Hepatocyte (in vitro differentiated cells): ENCODE results near the gene KMT5B. TPM values are rescaled to one million over a fixed set of nuclear protein-coding genes. Genes with fewer than 3 reads are reported as not detected.

Experiments
- DNase-seq: peaks from one replicate; pipeline ENCODE4 v3.0.0-alpha.2; 2016; ENCODE audit warnings: low spot score
- H2AFZ ChIP-seq: fragments of 200-600 bp; sonication (generic); 2 replicates; pipeline ENCODE4 v1.6.0; 2016; ENCODE audit warnings: antibody characterized with exemption, mild to moderate bottlenecking
- H3K27ac ChIP-seq: fragments of 200-600 bp; sonication (generic); 2 replicates; pipeline ENCODE4 v1.5.1; 2016; ENCODE audit warnings: mild to moderate bottlenecking
- H3K27me3 ChIP-seq: fragments of 200-600 bp; sonication (generic); 2 replicates; pipeline ENCODE4 v1.6.1; 2016
- H3K36me3 ChIP-seq: fragments of 200-600 bp; sonication (generic); replicated peaks from 2 replicates; pipeline ENCODE4 v1.5.1; 2016; ENCODE audit warnings: low read depth; ENCODE audit not compliant: insufficient read depth
- H3K4me1 ChIP-seq: fragments of 200-600 bp; sonication (generic); 2 replicates; pipeline ENCODE4 v1.5.1; 2016; ENCODE audit warnings: mild to moderate bottlenecking, moderate library complexity; ENCODE audit not compliant: insufficient read depth
- H3K4me2 ChIP-seq: fragments of 200-600 bp; sonication (generic); 2 replicates; pipeline ENCODE4 v1.6.0; 2016
- H3K4me3 ChIP-seq: fragments of 200-600 bp; sonication (generic); 2 replicates; pipeline ENCODE4 v1.5.1; 2016; ENCODE audit warnings: mild to moderate bottlenecking
- H3K79me2 ChIP-seq: fragments of 200-600 bp; sonication (generic); 2 replicates; pipeline ENCODE4 v1.6.0; 2017; ENCODE audit warnings: mild to moderate bottlenecking
- H3K9me2 ChIP-seq: fragments of 200-600 bp; sonication (generic); replicated peaks from 2 replicates; pipeline ENCODE4 v1.6.0; 2017; ENCODE audit warnings: mild to moderate bottlenecking; ENCODE audit not compliant: insufficient read depth
- H3K9me3 ChIP-seq: fragments of 200-600 bp; sonication (generic); 2 replicates; pipeline ENCODE4 v1.5.1; 2016; ENCODE audit warnings: low read depth, mild to moderate bottlenecking
- H4K20me1 ChIP-seq: fragments of 200-600 bp; sonication (generic); 2 replicates; pipeline ENCODE4 v1.6.0; 2016; ENCODE audit warnings: mild to moderate bottlenecking; ENCODE audit not compliant: insufficient read depth, poor library complexity, severe bottlenecking
- EZH2 ChIP-seq: fragments of 200-600 bp; sonication (generic); IDR thresholded peaks from 2 replicates; pipeline ENCODE4 v1.6.1; 2016; ENCODE audit warnings: antibody characterized with exemption, mild to moderate bottlenecking, borderline replicate concordance
- EZH2phosphoT487 ChIP-seq: fragments of 200-600 bp; sonication (generic); IDR thresholded peaks from one replicate; pipeline ENCODE4 v1.6.1; 2018; ENCODE audit warnings: antibody characterized with exemption, mild to moderate bottlenecking, low read depth, moderate library complexity; ENCODE audit not compliant: unreplicated experiment, severe bottlenecking
- WGBS: methylation state at CpG from one replicate; pipeline ENCODE4 v1.1.6; 2016; ENCODE audit warnings: low lambda C conversion rate; ENCODE audit errors: missing lambda C conversion rate; 5-methylcytosine and 5-hydroxymethylcytosine counted together
- polyA plus RNA-seq: library from polyadenylated mRNA; unstranded; fragments of >200 nt; fragmentation: Nextera tagmentation; extraction: Ambion mirVana; gene quantifications from 2 replicates; pipeline ENCODE4 v1.2.1, GENCODE V29; 2016
- total RNA-seq: library from RNA; depleted of rRNA; stranded (reverse); fragments of >200 nt; gene quantifications from 2 replicates; pipeline ENCODE4 v1.2.3, GENCODE V29; 2014
- TF ChIP-seq, protein P1 (sequence below): fragments of 200-600 bp; sonication (generic); IDR thresholded peaks from 2 replicates; pipeline ENCODE4 v1.5.1; 2016; ENCODE audit warnings: antibody characterized with exemption, mild to moderate bottlenecking; ENCODE audit not compliant: poor library complexity

Gene KMT5B
- total and polyA plus RNA-seq, 2 experiments from 2014 or later, result 29.9 to 36.0 TPM

- H3K79me2 ChIP-seq, result peaks cover 95% of the 10 kb centered on the region
These were observed 105.4 kb downstream of the KMT5B start for GRCh38 chr11:68107689-68108088.

DNA sequence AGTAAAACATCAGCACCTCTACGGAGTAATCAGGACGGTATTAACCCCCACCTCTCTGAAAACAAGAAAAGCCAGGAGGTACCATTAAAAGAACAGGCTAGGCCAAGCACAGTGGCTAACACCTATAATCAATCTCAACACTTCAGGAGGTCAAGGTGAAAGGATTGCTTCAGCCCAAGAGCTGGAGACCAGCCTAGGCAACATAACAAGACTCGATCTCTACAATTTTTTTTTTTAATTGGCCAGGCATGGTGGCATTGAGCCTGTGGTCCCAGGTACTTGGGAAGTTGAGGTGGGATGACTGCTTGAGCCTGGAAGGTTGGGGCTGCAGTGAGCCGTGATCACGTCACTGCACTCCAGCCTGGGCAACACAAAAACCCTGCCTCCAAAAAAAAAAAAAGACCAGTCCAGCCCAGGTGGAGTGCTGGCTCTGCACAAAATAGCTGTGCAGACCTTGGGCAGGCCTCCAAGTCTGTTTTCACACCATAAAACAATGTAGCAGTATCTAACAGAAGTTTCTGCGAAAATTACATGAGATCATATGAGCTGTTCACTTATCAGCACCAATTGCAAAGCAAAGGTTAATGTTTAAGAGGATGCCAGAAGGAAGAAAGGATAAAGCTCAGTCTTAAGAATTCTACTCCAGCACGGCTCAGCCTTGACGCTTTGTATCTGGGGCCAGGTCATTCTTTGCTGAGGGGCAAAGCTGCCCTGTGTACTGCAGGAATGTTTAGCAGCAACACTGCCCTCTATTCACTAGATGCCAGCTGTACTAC is 106.7 kb downstream of the KMT5B start:
- H3K4me2 ChIP-seq, result peak overlapping the region; percentile 55
- H3K27ac ChIP-seq, result peak overlapping the region; percentile 81
- DNase-seq, result peak; percentile 76

More at GRCh38 chr11:68107689-68108088, 105.4 kb downstream of the KMT5B start:
- no peaks in the 10 kb centered on the region for H3K36me3 ChIP-seq
- H3K4me3 ChIP-seq, result no peak overlapping the region
- peaks cover 31% of the 10 kb centered on the region for H3K4me1 ChIP-seq
- no peak overlapping the region for H2AFZ ChIP-seq
- H3K9me3 ChIP-seq, result no peaks in the 10 kb centered on the region
- peak; percentile 35 for DNase-seq
- WGBS, result 44% methylated on average over 10 of the region's 10 CpGs
- no peaks in the 10 kb centered on the region for H3K9me2 ChIP-seq
- no peaks in the 10 kb centered on the region for H3K27me3 ChIP-seq
- TF ChIP-seq, protein P1, sequence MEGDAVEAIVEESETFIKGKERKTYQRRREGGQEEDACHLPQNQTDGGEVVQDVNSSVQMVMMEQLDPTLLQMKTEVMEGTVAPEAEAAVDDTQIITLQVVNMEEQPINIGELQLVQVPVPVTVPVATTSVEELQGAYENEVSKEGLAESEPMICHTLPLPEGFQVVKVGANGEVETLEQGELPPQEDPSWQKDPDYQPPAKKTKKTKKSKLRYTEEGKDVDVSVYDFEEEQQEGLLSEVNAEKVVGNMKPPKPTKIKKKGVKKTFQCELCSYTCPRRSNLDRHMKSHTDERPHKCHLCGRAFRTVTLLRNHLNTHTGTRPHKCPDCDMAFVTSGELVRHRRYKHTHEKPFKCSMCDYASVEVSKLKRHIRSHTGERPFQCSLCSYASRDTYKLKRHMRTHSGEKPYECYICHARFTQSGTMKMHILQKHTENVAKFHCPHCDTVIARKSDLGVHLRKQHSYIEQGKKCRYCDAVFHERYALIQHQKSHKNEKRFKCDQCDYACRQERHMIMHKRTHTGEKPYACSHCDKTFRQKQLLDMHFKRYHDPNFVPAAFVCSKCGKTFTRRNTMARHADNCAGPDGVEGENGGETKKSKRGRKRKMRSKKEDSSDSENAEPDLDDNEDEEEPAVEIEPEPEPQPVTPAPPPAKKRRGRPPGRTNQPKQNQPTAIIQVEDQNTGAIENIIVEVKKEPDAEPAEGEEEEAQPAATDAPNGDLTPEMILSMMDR, result no peak
- TF ChIP-seq EZH2, result no peak
- no peak for TF ChIP-seq EZH2phosphoT487
- peaks cover 62% of the 10 kb centered on the region for H4K20me1 ChIP-seq
- H3K27ac ChIP-seq, result peak overlapping the region; percentile 81
- peak overlapping the region; percentile 55 for H3K4me2 ChIP-seq

More for the DNA sequence above, 106.7 kb downstream of the KMT5B start:
- Histone ChIP-seq H3K36me3 (no peaks in the 10 kb centered on the region), H3K4me3 (no peak overlapping the region), H3K79me2 (peaks cover 95% of the 10 kb centered on the region), H3K4me1 (peaks cover 31% of the 10 kb centered on the region), H4K20me1 (peaks cover 65% of the 10 kb centered on the region), H3K27me3 (no peaks in the 10 kb centered on the region), H2AFZ (no peak overlapping the region), H3K9me2 (no peaks in the 10 kb centered on the region), H3K9me3 (no peaks in the 10 kb centered on the region)
- 24% methylated on average over 8 of the region's 8 CpGs for WGBS
- TF ChIP-seq EZH2 (no peak), EZH2phosphoT487 (no peak)
- TF ChIP-seq, protein P1, result no peak

Other genes starting within 250 kb of the KMT5B start
- 22.6 and 23.5 TPM in 2 replicates for gene UNC93B1, start 209.2 kb downstream of the KMT5B start, total RNA-seq
- 38.0 and 42.9 TPM in 2 replicates for gene UNC93B1, start 209.2 kb downstream of the KMT5B start, polyA plus RNA-seq
- gene ALDH3B1, start 203.0 kb downstream of the KMT5B start, total RNA-seq, result 11.7 and 15.4 TPM in 2 replicates
- gene ALDH3B1, start 203.0 kb downstream of the KMT5B start, polyA plus RNA-seq, result 15.7 and 16.9 TPM in 2 replicates
- gene NDUFS8, start 182.6 kb downstream of the KMT5B start, total RNA-seq, result 100 and 111 TPM in 2 replicates
- gene NDUFS8, start 182.6 kb downstream of the KMT5B start, polyA plus RNA-seq, result 286 and 287 TPM in 2 replicates
- gene TCIRG1, start 174.3 kb downstream of the KMT5B start, total RNA-seq, result 61.0 and 77.4 TPM in 2 replicates
- 125 and 199 TPM in 2 replicates for gene TCIRG1, start 174.3 kb downstream of the KMT5B start, polyA plus RNA-seq
- gene CHKA, start 91.9 kb downstream of the KMT5B start, total RNA-seq, result 74.6 and 117 TPM in 2 replicates
- 70.0 and 76.7 TPM in 2 replicates for gene CHKA, start 91.9 kb downstream of the KMT5B start, polyA plus RNA-seq
- gene C11orf24, start 58.7 kb upstream of the KMT5B start, total RNA-seq, result 42.8 and 55.6 TPM in 2 replicates
- 76.2 TPM in 2 replicates for gene C11orf24, start 58.7 kb upstream of the KMT5B start, polyA plus RNA-seq
- 34.4 and 43.9 TPM in 2 replicates for gene LRP5, start 99.3 kb upstream of the KMT5B start, total RNA-seq
- gene LRP5, start 99.3 kb upstream of the KMT5B start, polyA plus RNA-seq, result 39.9 and 54.3 TPM in 2 replicates
- gene PPP6R3, start 247.5 kb upstream of the KMT5B start, total RNA-seq, result 108 and 126 TPM in 2 replicates
- gene PPP6R3, start 247.5 kb upstream of the KMT5B start, polyA plus RNA-seq, result 31.5 and 57.3 TPM in 2 replicates